Measurements from ENCODE around the gene ADARB1. TPM values are rescaled to one million over a fixed set of nuclear protein-coding genes. Genes with fewer than 3 reads are reported as not detected.

Gene ADARB1
- total and polyA plus RNA-seq, 2 of the 8 experiments (the other 6 are each of a cell fraction or from before 2014, with no cell fraction given) = 4.7 to 14.9 TPM

DNA sequence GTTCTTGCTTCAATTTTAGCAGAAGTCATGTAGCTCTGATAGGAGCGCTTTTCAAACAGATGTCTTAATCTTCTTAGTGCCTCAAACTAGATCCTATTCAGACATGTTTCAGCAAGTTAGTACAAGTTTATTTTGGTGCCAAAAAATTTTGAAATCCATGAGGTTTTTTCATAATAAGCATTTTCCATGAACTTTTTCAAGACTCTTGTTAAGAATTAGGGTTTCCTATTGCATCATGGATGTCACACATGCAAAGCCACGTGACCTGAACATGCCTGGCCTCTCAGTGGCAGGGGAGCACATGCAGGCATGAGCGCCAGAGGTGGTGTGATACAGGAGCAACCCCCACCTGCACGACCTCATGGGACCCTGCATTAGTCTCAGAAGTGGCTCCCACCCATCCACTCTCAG lies 145.7 kb downstream of the ADARB1 start (continued):
- TF ChIP-seq BCL11A (IDR thresholded peaks at IDR 0.05; ENCODE audit: low read depth in 2 of 2, low read length in 2 of 2) (no peak), HDAC2 (IDR thresholded peaks at IDR 0.05; ENCODE audit: borderline replicate concordance in 1 of 2, low read depth in 2 of 2, low read length in 2 of 2) (no peak), EZH2 (IDR thresholded peaks at IDR 0.05; ENCODE audit: low read depth, low read length, severe bottlenecking) (no peak), EGR1 (IDR thresholded peaks at IDR 0.05; ENCODE audit: borderline replicate concordance, low read depth, low read length) (no peak)

Measured in H1 (cell line).